GM12878 (cell line): Measurements from ENCODE around the gene OPRM1. TPM values are rescaled to one million over a fixed set of nuclear protein-coding genes. Genes with fewer than 3 reads are reported as not detected.

Source experiments
- ATAC-seq: fragments of 200-7000 bp; cut with Tn5 transposase; 3 replicates; pipeline ENCODE4 v1.9.1; 2020; ENCODE audit warnings: mild to moderate bottlenecking, moderate library complexity
- BruUV-seq: library from RNA; stranded (reverse); fragments of 400-500 nt; replicated peaks from 2 replicates; lab custom pipeline; 2021; lab: Mats Ljungman, UMichigan
- CTCF ChIA-PET: fragments of 300-600 bp; sonication (Branson Sonifier 250); formaldehyde crosslinking; extraction: SDS; loops from one replicate; lab custom pipeline; 2021; ENCODE audit warnings: inconsistent platforms; lab: Yijun Ruan, JAX
- POLR2A ChIA-PET: fragments of 350-600 bp; formaldehyde crosslinking; extraction: SDS; loops from one replicate; lab custom pipeline; 2021; ENCODE audit warnings: inconsistent platforms; lab: Charles Lee
- RAD21 ChIA-PET: fragments of 300-600 bp; sonication (Branson Sonifier 250); formaldehyde crosslinking; loops from one replicate; lab custom pipeline; 2023; ENCODE audit warnings: antibody characterized with exemption; ENCODE audit not compliant: unreplicated experiment; lab: Charles Lee
- SMC1A ChIA-PET: fragments of 300-600 bp; sonication (Branson Sonifier 250); formaldehyde crosslinking; loops from one replicate; lab custom pipeline; 2023; ENCODE audit not compliant: unreplicated experiment, uncharacterized antibody; lab: Charles Lee
- DNase-seq: peaks from one replicate; pipeline ENCODE4 v3.0.0-alpha.2; 2011; ENCODE audit warnings: low read depth, low spot score
- FAIRE-seq: peaks from 3 replicates; lab custom pipeline; 2011; peaks lifted over from hg19 to GRCh38; lab: Jason Lieb, UNC
- H2AFZ ChIP-seq: 2 replicates; pipeline ENCODE4 v1.6.0; 2011; ENCODE audit warnings: low read depth, low read length, control low read depth; ENCODE audit not compliant: control insufficient read depth
- H3K27ac ChIP-seq: 2 replicates; pipeline ENCODE4 v1.5.1; 2011; ENCODE audit warnings: control low read depth; ENCODE audit not compliant: control insufficient read depth, insufficient read depth
- H3K27me3 ChIP-seq, 2 experiments: replicated peaks in 1 of 2; 2 replicates each; pipeline versions ENCODE4 v1.6.0 to v1.6.1; 2011; ENCODE audit warnings: low read length in 1 of 2; ENCODE audit not compliant: control insufficient read depth in 2 of 2, insufficient read depth in 2 of 2
- H3K36me3 ChIP-seq, 2 experiments: 2 replicates each; pipeline ENCODE4 v1.5.1; 2011; ENCODE audit warnings: low read length in 1 of 2; ENCODE audit not compliant: control insufficient read depth in 2 of 2, insufficient read depth in 2 of 2
- H3K4me1 ChIP-seq: 2 replicates; pipeline ENCODE4 v1.6.1; 2011; ENCODE audit warnings: mild to moderate bottlenecking, low read length, moderate library complexity, mixed read lengths; ENCODE audit not compliant: control insufficient read depth, insufficient read depth
- H3K4me2 ChIP-seq: 2 replicates; pipeline ENCODE4 v1.6.0; 2011; ENCODE audit warnings: control low read depth; ENCODE audit not compliant: control insufficient read depth, insufficient read depth
- H3K4me3 ChIP-seq: fragments of 200-600 bp; sonication (generic); 2 replicates; pipeline ENCODE4 v1.5.1; 2016
- H3K79me2 ChIP-seq: 2 replicates; pipeline ENCODE4 v1.6.0; 2011; ENCODE audit warnings: low read length; ENCODE audit not compliant: control insufficient read depth, insufficient read depth
- H3K9ac ChIP-seq: 2 replicates; pipeline ENCODE4 v1.8.0; 2011; ENCODE audit warnings: low read length, control low read depth, mixed read lengths; ENCODE audit not compliant: control insufficient read depth, insufficient read depth
- H3K9me3 ChIP-seq: replicated peaks from 3 replicates; pipeline ENCODE4 v1.5.1; 2011; ENCODE audit warnings: mild to moderate bottlenecking, low read length; ENCODE audit not compliant: control insufficient read depth, insufficient read depth
- H4K20me1 ChIP-seq: 2 replicates; pipeline ENCODE4 v1.6.0; 2011; ENCODE audit not compliant: control insufficient read depth, insufficient read depth
- NR2C1 ChIP-seq: fragments of 450-650 bp; IDR thresholded peaks from 2 replicates; pipeline ENCODE4 v1.6.1; 2017; ENCODE audit warnings: antibody characterized with exemption, mild to moderate bottlenecking, moderate library complexity
- NR2C2 ChIP-seq: IDR thresholded peaks from 2 replicates; pipeline ENCODE4 v1.6.1; 2011; ENCODE audit warnings: borderline replicate concordance, low read depth; ENCODE audit not compliant: control insufficient read depth, insufficient read length
- RUNX3 ChIP-seq: IDR thresholded peaks from 2 replicates; pipeline ENCODE4 v1.6.1; 2012; ENCODE audit warnings: low read length, inconsistent platforms
- STAT3 ChIP-seq: IDR thresholded peaks from 2 replicates; pipeline ENCODE4 v1.6.1; 2011; ENCODE audit warnings: low read depth, low read length, improper control_type of control experiment
- TARDBP ChIP-seq: IDR thresholded peaks from 2 replicates; pipeline ENCODE4 v1.6.1; 2016; ENCODE audit warnings: borderline replicate concordance
- ZZZ3 ChIP-seq: IDR thresholded peaks from 2 replicates; pipeline ENCODE4 v1.6.1; 2011; ENCODE audit warnings: low read depth; ENCODE audit not compliant: control insufficient read depth, insufficient read length
- WGBS: methylation state at CpG from one replicate; pipeline ENCODE4 v1.1.6; 2016; ENCODE audit warnings: low lambda C conversion rate; ENCODE audit not compliant: insufficient replicate concordance, insufficient coverage; ENCODE audit errors: missing lambda C conversion rate; 5-methylcytosine and 5-hydroxymethylcytosine counted together
- in situ Hi-C: fragments of 300-500 bp; cut with MboI; formaldehyde crosslinking; loops from 9 replicates; pipeline ENCODE4 v1.14.3; 2018; ENCODE audit warnings: mixed read lengths
- intact Hi-C: fragments of 100-400 bp; cut with micrococcal nuclease; formaldehyde crosslinking; loops from one replicate; pipeline ENCODE4 v1.14.2; 2022; ENCODE audit not compliant: unreplicated experiment
- polyA plus RNA-seq, 11 experiments: library from polyadenylated mRNA; depleted of rRNA in 4 of 11; unstranded in 6 of 11; stranded (reverse) in 5 of 11; fragments of >200 nt; fragmentation: Nextera tagmentation in 4 of 11; fragmentation: Illumina TruSeq in 1 of 11; extraction: Ambion mirVana in 4 of 11; extraction: Trizol in 1 of 11; gene quantifications; 1 replicate in 1 of 11; 2 replicates in 10 of 11; pipeline versions ENCODE4 v1.2.1 to v1.2.3, GENCODE V29; 2011 to 2016; ENCODE audit warnings: inconsistent platforms in 2 of 11, missing spikeins in 2 of 11, low read depth in 1 of 11
- total RNA-seq, 4 experiments: library from RNA; depleted of rRNA in 3 of 4; stranded (reverse); fragments of >200 nt in 3 of 4; fragmentation: Illumina TruSeq in 1 of 4; extraction: Trizol in 1 of 4; gene quantifications; 2 replicates each; pipeline versions ENCODE4 v1.2.1 to v1.2.3, GENCODE V29; 2013 to 2021
- TF ChIP-seq, protein P1 (sequence below): IDR thresholded peaks from 2 replicates; pipeline ENCODE4 v1.6.1; 2011; ENCODE audit warnings: mild to moderate bottlenecking, low read depth, low read length, moderate library complexity; ENCODE audit not compliant: insufficient replicate concordance
- TF ChIP-seq, protein P2 (sequence below): IDR thresholded peaks from 2 replicates; pipeline ENCODE4 v1.6.1; 2012; ENCODE audit warnings: low read length, inconsistent platforms
- TF ChIP-seq, protein P3 (sequence below): fragments of 450-650 bp; formaldehyde crosslinking; IDR thresholded peaks from 2 replicates; pipeline ENCODE4 v1.4.0; 2020; ENCODE audit warnings: mild to moderate bottlenecking, moderate library complexity
- TF ChIP-seq, protein P4 (sequence below): fragments of 450-650 bp; formaldehyde crosslinking; IDR thresholded peaks from 2 replicates; pipeline ENCODE4 v1.5.0; 2022; ENCODE audit warnings: mild to moderate bottlenecking, missing genetic modification characterization

OPRM1 gene
- total and polyA plus RNA-seq, 10 of the 15 experiments (the other 5 are each of a cell fraction or from before 2014, with no cell fraction given): not detected

DNA sequence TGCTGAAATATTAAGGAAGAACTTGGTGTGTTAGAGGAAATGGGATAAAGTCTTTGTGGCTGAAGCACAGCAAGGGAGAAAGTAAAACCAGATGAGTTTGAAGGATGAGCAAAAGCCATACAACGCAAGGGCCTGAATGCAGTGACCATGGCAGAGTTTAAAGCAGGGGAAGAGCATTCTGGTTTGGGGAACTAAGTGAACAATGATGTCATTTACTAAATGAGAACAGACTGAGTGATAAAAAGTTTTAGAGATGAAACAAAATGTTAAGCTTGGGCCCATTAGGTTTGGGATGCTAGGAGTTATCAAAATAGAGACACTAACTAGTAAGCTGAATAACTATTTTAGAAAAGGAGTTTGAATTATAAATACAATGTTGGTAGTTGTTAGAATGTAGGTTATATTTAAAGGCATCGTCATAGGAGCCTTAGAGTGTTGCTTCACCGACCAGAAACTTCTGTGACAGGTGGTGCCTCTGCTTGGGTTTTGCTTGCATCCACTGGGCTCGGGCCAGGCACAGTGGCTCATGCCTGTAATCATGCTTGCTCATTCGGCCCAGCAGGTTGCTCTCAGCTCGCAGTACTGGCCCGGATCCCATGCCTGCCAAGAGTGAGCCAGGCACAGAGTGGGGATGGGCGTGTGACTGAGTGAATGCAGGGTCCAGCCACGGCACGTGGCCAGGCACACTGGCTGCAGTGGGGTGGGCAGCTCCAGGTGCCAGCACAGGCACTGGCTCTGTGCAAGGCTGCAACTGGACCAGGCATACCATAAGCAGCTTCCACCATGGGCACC is 37.4 kb upstream of the OPRM1 start:
- DNase-seq (no peak), ATAC-seq (no peak), FAIRE-seq (no peak)
- RAD21 ChIA-PET: no interaction called here
- no peaks in the 10 kb centered on the region for H3K4me1 ChIP-seq
- H3K4me2 ChIP-seq: no peak overlapping the region
- no peak overlapping the region for H3K4me3 ChIP-seq
- H3K27ac ChIP-seq: no peak overlapping the region
- WGBS: 6% methylated on average over 10 of the region's 10 CpGs
- H4K20me1 ChIP-seq: no peaks in the 10 kb centered on the region
- BruUV-seq: no TSS peak
- no peaks in the 10 kb centered on the region for H3K9me3 ChIP-seq
- CTCF ChIA-PET: interaction anchor here (1.2 kb wide), 1 partner anchor 11 kb away, joined by 4 read pairs; no protein-coding TSS in a partner anchor
- intact Hi-C loops (no loop called here), in situ Hi-C loops (no loop called here)
- H3K36me3 ChIP-seq: no peaks in the 10 kb centered on the region; a peak in 1 of 4 replicates
- no peaks in the 10 kb centered on the region for H3K79me2 ChIP-seq
- SMC1A ChIA-PET: no interaction called here
- no peaks in the 10 kb centered on the region; a peak in 1 of 4 replicates for H3K27me3 ChIP-seq
- POLR2A ChIA-PET: no interaction called here
- no peak overlapping the region for H2AFZ ChIP-seq
- no peak overlapping the region for H3K9ac ChIP-seq
- TF ChIP-seq NR2C2 (no peak), NR2C1 (no peak), RUNX3 (no peak), TARDBP (no peak), STAT3 (no peak), ZZZ3 (no peak)
- TF ChIP-seq, protein P1, sequence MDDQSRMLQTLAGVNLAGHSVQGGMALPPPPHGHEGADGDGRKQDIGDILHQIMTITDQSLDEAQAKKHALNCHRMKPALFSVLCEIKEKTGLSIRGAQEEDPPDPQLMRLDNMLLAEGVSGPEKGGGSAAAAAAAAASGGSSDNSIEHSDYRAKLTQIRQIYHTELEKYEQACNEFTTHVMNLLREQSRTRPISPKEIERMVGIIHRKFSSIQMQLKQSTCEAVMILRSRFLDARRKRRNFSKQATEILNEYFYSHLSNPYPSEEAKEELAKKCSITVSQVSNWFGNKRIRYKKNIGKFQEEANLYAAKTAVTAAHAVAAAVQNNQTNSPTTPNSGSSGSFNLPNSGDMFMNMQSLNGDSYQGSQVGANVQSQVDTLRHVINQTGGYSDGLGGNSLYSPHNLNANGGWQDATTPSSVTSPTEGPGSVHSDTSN: no peak
- TF ChIP-seq, protein P2, sequence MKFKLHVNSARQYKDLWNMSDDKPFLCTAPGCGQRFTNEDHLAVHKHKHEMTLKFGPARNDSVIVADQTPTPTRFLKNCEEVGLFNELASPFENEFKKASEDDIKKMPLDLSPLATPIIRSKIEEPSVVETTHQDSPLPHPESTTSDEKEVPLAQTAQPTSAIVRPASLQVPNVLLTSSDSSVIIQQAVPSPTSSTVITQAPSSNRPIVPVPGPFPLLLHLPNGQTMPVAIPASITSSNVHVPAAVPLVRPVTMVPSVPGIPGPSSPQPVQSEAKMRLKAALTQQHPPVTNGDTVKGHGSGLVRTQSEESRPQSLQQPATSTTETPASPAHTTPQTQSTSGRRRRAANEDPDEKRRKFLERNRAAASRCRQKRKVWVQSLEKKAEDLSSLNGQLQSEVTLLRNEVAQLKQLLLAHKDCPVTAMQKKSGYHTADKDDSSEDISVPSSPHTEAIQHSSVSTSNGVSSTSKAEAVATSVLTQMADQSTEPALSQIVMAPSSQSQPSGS: no peak
- TF ChIP-seq, protein P3, sequence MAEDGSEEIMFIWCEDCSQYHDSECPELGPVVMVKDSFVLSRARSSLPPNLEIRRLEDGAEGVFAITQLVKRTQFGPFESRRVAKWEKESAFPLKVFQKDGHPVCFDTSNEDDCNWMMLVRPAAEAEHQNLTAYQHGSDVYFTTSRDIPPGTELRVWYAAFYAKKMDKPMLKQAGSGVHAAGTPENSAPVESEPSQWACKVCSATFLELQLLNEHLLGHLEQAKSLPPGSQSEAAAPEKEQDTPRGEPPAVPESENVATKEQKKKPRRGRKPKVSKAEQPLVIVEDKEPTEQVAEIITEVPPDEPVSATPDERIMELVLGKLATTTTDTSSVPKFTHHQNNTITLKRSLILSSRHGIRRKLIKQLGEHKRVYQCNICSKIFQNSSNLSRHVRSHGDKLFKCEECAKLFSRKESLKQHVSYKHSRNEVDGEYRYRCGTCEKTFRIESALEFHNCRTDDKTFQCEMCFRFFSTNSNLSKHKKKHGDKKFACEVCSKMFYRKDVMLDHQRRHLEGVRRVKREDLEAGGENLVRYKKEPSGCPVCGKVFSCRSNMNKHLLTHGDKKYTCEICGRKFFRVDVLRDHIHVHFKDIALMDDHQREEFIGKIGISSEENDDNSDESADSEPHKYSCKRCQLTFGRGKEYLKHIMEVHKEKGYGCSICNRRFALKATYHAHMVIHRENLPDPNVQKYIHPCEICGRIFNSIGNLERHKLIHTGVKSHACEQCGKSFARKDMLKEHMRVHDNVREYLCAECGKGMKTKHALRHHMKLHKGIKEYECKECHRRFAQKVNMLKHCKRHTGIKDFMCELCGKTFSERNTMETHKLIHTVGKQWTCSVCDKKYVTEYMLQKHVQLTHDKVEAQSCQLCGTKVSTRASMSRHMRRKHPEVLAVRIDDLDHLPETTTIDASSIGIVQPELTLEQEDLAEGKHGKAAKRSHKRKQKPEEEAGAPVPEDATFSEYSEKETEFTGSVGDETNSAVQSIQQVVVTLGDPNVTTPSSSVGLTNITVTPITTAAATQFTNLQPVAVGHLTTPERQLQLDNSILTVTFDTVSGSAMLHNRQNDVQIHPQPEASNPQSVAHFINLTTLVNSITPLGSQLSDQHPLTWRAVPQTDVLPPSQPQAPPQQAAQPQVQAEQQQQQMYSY (CRISPR knock-in tag): no peak
- TF ChIP-seq, protein P4, sequence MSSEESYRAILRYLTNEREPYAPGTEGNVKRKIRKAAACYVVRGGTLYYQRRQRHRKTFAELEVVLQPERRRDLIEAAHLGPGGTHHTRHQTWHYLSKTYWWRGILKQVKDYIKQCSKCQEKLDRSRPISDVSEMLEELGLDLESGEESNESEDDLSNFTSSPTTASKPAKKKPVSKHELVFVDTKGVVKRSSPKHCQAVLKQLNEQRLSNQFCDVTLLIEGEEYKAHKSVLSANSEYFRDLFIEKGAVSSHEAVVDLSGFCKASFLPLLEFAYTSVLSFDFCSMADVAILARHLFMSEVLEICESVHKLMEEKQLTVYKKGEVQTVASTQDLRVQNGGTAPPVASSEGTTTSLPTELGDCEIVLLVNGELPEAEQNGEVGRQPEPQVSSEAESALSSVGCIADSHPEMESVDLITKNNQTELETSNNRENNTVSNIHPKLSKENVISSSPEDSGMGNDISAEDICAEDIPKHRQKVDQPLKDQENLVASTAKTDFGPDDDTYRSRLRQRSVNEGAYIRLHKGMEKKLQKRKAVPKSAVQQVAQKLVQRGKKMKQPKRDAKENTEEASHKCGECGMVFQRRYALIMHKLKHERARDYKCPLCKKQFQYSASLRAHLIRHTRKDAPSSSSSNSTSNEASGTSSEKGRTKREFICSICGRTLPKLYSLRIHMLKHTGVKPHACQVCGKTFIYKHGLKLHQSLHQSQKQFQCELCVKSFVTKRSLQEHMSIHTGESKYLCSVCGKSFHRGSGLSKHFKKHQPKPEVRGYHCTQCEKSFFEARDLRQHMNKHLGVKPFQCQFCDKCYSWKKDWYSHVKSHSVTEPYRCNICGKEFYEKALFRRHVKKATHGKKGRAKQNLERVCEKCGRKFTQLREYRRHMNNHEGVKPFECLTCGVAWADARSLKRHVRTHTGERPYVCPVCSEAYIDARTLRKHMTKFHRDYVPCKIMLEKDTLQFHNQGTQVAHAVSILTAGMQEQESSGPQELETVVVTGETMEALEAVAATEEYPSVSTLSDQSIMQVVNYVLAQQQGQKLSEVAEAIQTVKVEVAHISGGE (CRISPR knock-in tag): no peak
